Ectodermal cell (in vitro differentiated cells): ENCODE measurements around the gene OBSCN.

Source experiments
- H3K27ac ChIP-seq: 2 replicates; pipeline ENCODE4 v1.7.0; 2013; ENCODE audit warnings: mild to moderate bottlenecking, low read depth, low read length; ENCODE audit not compliant: insufficient read depth, poor library complexity, severe bottlenecking
- H3K27me3 ChIP-seq: 2 replicates; pipeline ENCODE4 v1.7.0; 2013; ENCODE audit warnings: mild to moderate bottlenecking, low read length; ENCODE audit not compliant: insufficient read depth, control insufficient read depth, poor library complexity, severe bottlenecking
- H3K36me3 ChIP-seq: one replicate; pipeline ENCODE4 v1.7.0; 2013; ENCODE audit warnings: low read length; ENCODE audit not compliant: control insufficient read depth, insufficient read depth
- H3K4me1 ChIP-seq: one replicate; pipeline ENCODE4 v1.7.0; 2013; ENCODE audit warnings: low read length; ENCODE audit not compliant: control insufficient read depth, insufficient read depth
- H3K4me3 ChIP-seq: 2 replicates; pipeline ENCODE4 v1.7.0; 2013; ENCODE audit warnings: low read depth, low read length, control low read depth; ENCODE audit not compliant: insufficient read depth
- H3K9me3 ChIP-seq: 2 replicates; pipeline ENCODE4 v1.7.0; 2013; ENCODE audit warnings: mild to moderate bottlenecking, low read length, moderate library complexity; ENCODE audit not compliant: control insufficient read depth
- WGBS, 2 experiments: methylation state at CpG; one replicate each; pipeline ENCODE4 v1.1.7; 2013; ENCODE audit warnings: missing lambda C conversion rate in 2 of 2; 5-methylcytosine and 5-hydroxymethylcytosine counted together

Gene OBSCN

DNA sequence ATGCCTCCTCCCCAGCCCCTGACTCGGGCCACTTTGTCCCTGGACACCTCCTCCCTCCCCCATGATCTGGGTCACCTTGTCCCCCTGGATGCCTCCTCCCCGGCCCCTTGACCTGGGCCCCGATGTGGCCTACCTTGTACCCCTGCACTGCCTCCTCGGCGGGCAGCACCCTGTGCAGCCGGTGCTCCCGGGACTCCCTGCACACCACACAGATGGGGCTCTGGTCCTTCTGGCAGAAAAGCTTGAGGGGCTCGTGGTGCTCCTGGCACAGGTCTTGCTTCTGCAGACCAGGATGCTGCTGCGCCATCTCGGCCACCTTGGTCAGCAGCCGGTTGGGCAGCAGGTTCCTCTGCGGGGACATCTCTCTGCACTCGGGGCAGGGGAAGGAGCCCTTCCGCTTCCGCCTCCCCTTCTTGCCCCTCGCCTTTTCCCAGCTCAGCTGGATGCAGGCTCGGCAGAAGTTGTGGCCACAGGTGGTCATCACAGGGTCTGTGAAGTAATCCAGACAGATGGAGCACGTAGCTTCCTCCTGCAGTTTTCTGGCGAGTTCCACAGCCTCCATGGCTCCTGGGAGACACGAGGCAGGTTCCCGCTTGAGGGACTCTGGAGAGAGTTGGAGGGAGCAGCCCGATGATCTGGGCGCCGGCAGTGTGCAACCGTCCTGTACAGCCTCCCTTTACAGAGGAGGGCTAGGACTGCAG, 206.8 kb downstream of the OBSCN start:
- Histone ChIP-seq H3K9me3 (no peaks in the 10 kb centered on the region), H3K4me1 (peaks cover 9% of the 10 kb centered on the region), H3K36me3 (peaks cover 4% of the 10 kb centered on the region), H3K27me3 (peaks cover 33% of the 10 kb centered on the region), H3K27ac (no peak overlapping the region), H3K4me3 (no peak overlapping the region)
- WGBS, 2 experiments, result 89 to 90% methylated on average over 25 of the region's 25 CpGs

DNA sequence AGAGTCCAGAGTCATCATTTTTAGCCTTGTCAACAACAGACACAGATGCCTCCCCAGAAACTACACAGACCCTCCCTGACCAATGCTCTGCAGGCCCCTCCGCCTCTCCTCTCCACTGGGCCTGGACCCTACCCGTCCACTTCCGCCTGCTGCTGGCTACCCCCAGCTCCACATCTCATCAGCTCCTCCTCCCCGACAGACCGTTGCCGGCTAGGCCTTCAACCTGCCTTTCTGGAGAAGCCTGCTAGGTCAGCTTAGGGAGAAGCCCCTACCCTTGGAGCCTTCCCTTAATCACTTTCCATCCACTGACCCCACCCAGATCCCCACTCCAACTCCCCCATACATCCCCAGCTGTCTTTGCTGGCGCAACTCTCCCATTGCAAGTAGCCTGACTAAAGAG, 207.4 kb downstream of the OBSCN start:
- Histone ChIP-seq H3K36me3 (peaks cover 4% of the 10 kb centered on the region), H3K4me1 (peaks cover 9% of the 10 kb centered on the region), H3K27me3 (peaks cover 33% of the 10 kb centered on the region), H3K27ac (no peak overlapping the region), H3K4me3 (no peak overlapping the region), H3K9me3 (no peaks in the 10 kb centered on the region)
- 81% methylated on average over 7 of the region's 7 CpGs for whole genome bisulfite sequencing, 2 experiments

DNA sequence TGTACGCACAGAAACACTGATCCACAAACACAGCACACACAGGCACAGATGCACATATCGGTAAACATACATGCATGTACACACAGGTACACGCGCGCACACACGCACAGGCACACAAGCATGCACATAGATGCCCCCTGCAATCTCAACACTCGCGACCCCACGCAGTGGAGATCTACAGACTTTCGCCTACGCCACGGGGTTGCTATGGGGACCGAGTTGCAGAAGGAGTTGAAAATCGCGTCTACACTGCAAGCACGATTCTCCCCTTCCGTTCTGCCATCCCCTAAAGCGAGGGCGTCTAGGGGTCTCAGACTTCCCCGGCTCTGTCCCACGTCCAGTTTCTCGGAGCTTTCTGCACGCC, 208.0 kb downstream of the OBSCN start:
- Histone ChIP-seq H3K27me3 (peaks cover 33% of the 10 kb centered on the region), H3K4me3 (peak overlapping the region; percentile 49), H3K4me1 (peaks cover 9% of the 10 kb centered on the region), H3K27ac (no peak overlapping the region), H3K36me3 (peaks cover 4% of the 10 kb centered on the region), H3K9me3 (no peaks in the 10 kb centered on the region)
- WGBS, 2 experiments, result 27% methylated on average over 23 of the region's 23 CpGs

DNA sequence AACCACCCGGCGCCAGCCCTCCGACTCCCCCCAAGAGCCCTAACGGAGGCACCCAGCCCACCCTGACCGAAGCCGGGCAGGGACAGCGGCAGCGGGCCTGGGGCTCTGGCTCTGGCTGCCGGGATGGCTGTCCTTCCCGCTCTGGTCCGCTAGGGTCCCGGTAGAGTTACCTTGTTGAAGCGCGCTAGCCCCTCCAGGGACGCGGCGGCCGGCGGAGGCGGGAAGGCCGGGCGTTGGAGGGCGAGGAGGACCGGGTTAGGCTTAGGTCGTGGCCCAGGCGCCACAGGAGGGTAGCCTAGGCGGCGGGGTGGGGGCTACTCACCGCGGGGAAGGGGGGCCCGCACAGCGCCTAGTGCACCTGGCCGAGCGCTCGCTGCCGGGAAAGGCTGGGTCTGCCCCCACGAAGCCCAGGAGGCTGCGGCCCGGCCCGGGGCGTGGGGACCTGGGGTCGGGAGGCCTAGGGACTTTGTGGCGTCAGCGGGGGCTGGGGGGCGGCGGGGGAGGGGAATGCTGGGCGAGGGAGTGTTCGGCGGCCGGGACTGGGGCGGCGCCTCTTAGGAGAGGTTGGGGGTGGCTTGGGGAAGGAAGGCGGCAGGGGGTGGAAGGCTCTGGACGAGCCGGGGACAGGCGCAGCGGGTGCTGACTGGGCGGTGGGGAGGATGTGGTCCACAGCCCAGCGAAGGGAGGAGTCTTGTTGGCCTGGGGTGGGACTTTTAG, 208.5 kb downstream of the OBSCN start, which contains the start of gene TRIM17:
TSS of gene TRIM17 (minus strand) at position 645 of the 717 bp plus-strand sequence. CDS start 1,789 bp downstream, outside the sequence.
- H3K36me3 ChIP-seq, result peaks cover 4% of the 10 kb centered on the region
- H3K4me3 ChIP-seq, result peak within 1 kb of the TSS; percentile 49
- H3K9me3 ChIP-seq, result no peaks in the 10 kb centered on the region
- no peak within 1 kb of the TSS for H3K27ac ChIP-seq
- H3K27me3 ChIP-seq, result peaks cover 33% of the 10 kb centered on the region
- 1% methylated on average over 59 of the region's 59 CpGs for WGBS, 2 experiments
- H3K4me1 ChIP-seq, result peaks cover 9% of the 10 kb centered on the region

DNA sequence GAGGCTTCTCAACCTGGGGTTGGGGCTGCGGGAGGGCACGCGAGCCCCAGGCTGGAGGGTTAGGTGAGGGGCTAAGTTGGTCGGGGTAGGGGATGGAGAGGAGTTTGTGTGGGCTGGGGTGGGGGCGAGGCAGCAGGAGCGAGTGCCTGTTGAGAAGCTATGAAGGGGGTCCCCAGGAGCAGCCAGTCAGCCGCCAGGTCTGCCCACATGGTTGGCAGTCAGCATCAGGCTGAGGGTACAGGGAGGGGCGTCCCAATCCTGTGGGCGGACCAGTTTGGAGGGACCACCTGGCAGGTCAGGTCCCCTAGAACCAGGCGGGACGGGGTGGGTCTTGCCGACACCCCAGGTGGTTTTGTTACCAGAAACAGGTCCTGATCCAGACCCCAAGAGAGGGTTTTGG, 209.2 kb downstream of the OBSCN start:
- no peaks in the 10 kb centered on the region for H3K9me3 ChIP-seq
- peaks cover 33% of the 10 kb centered on the region for H3K27me3 ChIP-seq
- peaks cover 4% of the 10 kb centered on the region for H3K36me3 ChIP-seq
- 47 to 58% methylated on average over 12 of the region's 12 CpGs for WGBS, 2 experiments
- H3K4me1 ChIP-seq, result peaks cover 9% of the 10 kb centered on the region
- no peak overlapping the region for H3K27ac ChIP-seq
- no peak overlapping the region for H3K4me3 ChIP-seq

DNA sequence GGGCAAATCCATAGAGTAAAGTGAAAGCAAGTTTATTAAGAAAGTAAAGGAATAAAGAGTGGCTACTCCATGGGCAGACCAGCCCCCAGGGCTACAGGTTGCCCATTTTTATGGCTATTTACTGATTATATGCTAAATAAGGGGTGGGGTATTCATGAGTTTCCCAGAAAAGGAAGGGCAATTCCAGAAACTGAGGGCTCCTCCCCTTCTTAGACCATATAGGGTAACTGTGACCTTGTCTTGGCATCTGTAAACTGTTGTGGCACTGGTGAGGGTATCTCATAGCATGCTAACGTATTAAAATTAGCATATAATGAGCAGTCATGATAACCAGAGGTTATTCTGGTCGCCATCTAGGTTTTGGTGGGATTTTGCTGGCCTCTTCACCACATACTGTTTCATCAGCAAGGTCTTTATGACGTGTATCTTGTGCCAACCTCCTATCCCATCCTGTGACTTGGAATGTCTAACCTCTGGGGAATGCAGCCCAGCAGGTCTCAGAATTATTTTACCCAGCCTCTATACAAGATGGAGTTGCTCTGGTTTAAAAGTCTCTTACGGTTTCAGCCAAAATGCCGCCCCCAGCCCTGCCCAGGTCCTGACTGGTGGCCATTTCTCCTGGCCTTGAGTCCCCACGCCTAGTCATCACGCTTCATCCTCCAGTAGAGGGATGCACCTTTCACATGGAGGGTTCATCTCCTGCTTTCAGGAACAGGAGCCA, 209.8 kb downstream of the OBSCN start:
- Histone ChIP-seq H3K4me3 (no peak overlapping the region), H3K4me1 (peaks cover 9% of the 10 kb centered on the region), H3K27ac (no peak overlapping the region), H3K9me3 (no peaks in the 10 kb centered on the region), H3K27me3 (peaks cover 38% of the 10 kb centered on the region), H3K36me3 (peaks cover 4% of the 10 kb centered on the region)
- 93 to 94% methylated on average over 7 of the region's 7 CpGs for WGBS, 2 experiments

DNA sequence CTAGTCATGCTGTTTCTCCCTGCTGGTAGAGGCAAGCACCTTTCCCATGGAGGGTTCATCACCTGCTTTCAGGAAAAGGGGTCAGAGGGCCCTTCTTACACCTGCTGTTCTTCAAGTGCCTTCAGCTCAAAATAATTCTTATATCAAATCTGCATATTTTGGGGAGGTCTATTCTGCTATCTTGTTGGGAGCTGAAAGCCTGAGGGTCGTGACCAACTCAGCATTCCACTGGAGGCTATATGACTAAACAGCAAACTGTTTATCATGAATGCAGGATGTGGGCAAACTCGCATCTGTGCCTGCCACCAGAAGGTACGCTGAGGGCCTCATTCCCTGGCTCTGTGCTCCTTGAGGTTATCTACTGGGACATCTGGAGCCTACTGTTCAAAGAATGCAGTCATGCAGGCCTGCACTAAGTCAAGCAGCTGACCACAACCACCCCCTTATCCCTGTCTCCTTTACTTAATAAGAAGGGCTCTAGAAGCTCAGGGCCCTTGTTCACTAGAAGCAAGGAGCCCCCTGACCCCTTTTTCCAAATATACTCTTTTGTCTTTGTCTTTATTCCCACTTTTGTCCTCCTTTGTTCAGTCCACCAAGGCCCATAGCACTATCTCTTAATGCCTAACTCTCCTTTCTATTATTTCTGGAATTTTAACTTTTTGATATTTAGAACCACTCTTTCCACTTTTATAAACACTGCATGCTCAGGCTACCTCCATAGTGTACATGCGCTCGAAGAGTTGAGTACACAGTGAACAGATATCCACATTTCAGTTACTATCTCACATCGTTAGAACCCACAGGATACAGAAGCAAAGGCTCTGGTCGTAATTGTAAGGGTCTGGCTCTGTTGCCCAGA, 213.4 kb downstream of the OBSCN start:
- Histone ChIP-seq H3K4me3 (no peak overlapping the region), H3K36me3 (no peaks in the 10 kb centered on the region), H3K27ac (no peak overlapping the region), H3K4me1 (no peaks in the 10 kb centered on the region), H3K9me3 (no peaks in the 10 kb centered on the region), H3K27me3 (peaks cover 28% of the 10 kb centered on the region)
- WGBS, 2 experiments, result 89 to 92% methylated on average over 7 of the region's 7 CpGs

DNA sequence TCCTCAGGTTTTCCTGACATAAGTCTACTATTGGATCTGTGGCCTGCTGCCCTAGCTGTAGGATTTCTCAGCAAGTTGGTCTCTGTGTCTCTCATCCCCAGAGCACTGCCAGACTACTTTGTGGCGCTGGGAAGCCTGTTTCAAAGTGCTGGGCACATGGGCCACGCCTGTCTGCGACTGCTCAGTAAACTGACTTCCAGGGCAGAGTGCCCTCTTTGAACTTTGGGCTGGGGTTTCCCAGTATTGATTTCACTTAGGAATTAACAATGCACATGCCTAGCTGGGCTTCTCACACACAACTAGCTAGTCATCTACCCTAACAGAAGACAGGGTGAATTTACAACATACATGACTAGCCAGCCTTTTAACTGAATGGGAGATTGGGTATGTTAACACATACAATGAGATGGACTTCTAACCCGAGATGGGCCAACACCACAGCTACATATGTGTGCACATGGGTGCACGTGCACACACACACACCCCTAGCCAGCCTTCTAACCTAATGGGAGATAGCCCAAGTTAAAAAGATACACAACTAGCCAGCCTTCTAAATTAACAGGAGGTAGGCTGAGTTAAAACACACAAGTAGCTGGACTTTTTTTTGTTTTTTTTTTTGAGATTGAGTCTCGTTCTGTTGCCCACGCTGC, 215.7 kb downstream of the OBSCN start:
- 90% methylated on average over 7 of the region's 7 CpGs for WGBS, 2 experiments
- no peaks in the 10 kb centered on the region for H3K4me1 ChIP-seq
- H3K36me3 ChIP-seq, result no peaks in the 10 kb centered on the region
- H3K27me3 ChIP-seq, result peaks cover 11% of the 10 kb centered on the region
- no peak overlapping the region for H3K4me3 ChIP-seq
- H3K27ac ChIP-seq, result no peak overlapping the region
- H3K9me3 ChIP-seq, result no peaks in the 10 kb centered on the region
